Vagina (tissue), 2 donors: ENCODE data around the gene CFAP99. TPM values are rescaled to one million over a fixed set of nuclear protein-coding genes. Genes with fewer than 3 reads are reported as not detected.

Source experiments
- DNase-seq, 2 donors: peaks; one replicate each; pipeline ENCODE4 v3.0.0-alpha.2; 2017; ENCODE audit errors: extremely low spot score in 2 of 2
- H3K27ac ChIP-seq: fragments of 200-600 bp; sonication (generic); one replicate; pipeline ENCODE4 v1.5.1; 2019
- H3K27me3 ChIP-seq: fragments of 200-600 bp; sonication (generic); one replicate; pipeline ENCODE4 v1.5.1; 2019
- H3K36me3 ChIP-seq, 2 donors: fragments of 200-600 bp; sonication (generic); one replicate each; pipeline ENCODE4 v1.5.1; 2017 to 2019
- H3K4me1 ChIP-seq: fragments of 200-600 bp; sonication (generic); one replicate; pipeline ENCODE4 v1.5.1; 2019
- H3K4me3 ChIP-seq, 2 donors: fragments of 200-600 bp; sonication (generic); 1 replicate in 1 of 2; 2 replicates in 1 of 2; pipeline ENCODE4 v1.5.1; 2016 to 2019
- H3K9me3 ChIP-seq: fragments of 200-600 bp; sonication (generic); one replicate; pipeline ENCODE4 v1.5.1; 2019
- CTCF ChIP-seq, 3 experiments: fragments of 450-650 bp in 2 of 3; fragments of 200-600 bp in 1 of 3; sonication (generic) in 1 of 3; IDR thresholded peaks; one replicate each; pipeline ENCODE4 v1.5.1; 2017 to 2019; ENCODE audit warnings: antibody characterized with exemption in 3 of 3, mild to moderate bottlenecking in 2 of 3, moderate library complexity in 2 of 3
- POLR2A ChIP-seq, 2 donors: fragments of 450-650 bp; IDR thresholded peaks; one replicate each; pipeline ENCODE4 v1.6.1; 2017; ENCODE audit warnings: antibody characterized with exemption in 2 of 2, mild to moderate bottlenecking in 2 of 2, moderate library complexity in 2 of 2
- POLR2AphosphoS5 ChIP-seq, 2 donors: sonication (generic); formaldehyde crosslinking; IDR thresholded peaks; one replicate each; pipeline ENCODE4 v1.9.0; 2017; ENCODE audit warnings: antibody characterized with exemption in 2 of 2, mild to moderate bottlenecking in 2 of 2, low read depth in 1 of 2; ENCODE audit not compliant: insufficient read depth in 1 of 2
- intact Hi-C: fragments of 100-400 bp; cut with DNase I; formaldehyde crosslinking; loops from one replicate; pipeline ENCODE4 v1.15.1; 2023
- total RNA-seq: library from RNA; depleted of rRNA; stranded (reverse); fragments of >200 nt; gene quantifications from one replicate; pipeline ENCODE4 v1.2.3, GENCODE V29; 2016

CFAP99 gene
- total RNA-seq, 1 donor from 2014 or later: not detected

DNA sequence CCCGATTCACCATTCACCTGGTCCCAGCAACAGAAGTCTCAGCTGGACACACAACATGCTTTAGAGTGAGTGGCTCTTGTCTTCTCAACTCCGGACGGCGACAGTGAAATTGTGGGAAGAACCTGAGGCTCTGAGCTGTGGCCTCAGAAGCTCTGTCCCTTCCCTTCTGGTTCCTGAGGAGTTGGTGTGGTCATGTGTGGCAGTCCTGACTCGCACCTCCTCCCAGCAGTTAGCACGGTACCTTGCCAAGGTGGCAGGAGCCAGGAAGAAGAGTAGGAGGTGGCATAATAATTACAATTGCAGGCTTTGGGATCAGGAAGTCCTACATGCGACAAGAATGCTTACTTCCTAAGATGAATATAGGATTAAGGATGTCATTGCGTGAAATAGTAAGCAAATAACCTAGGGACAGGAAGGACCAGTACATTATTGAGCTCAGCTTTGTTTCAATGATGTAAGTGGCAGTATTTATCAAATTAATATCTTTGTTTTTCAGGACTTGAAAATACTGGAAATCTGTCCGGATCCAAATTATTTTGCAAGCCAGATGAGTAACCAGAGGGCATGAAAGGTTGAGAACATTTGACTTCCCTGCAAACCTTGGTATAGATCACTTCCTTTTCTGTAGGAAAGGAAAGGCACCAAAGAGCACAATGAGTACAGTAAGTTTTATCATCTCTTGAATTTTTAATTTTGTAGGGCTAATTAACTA lies 71.2 kb downstream of the CFAP99 start:
- H3K27ac ChIP-seq: no peak overlapping the region
- no peaks in the 10 kb centered on the region for H3K9me3 ChIP-seq
- TF ChIP-seq POLR2AphosphoS5 (IDR thresholded peaks at IDR 0.05; ENCODE audit: insufficient read depth in 1 of 2, low read depth in 1 of 2): no peak
- TF ChIP-seq POLR2A (IDR thresholded peaks at IDR 0.05): no peak
- TF ChIP-seq CTCF (IDR thresholded peaks at IDR 0.05): no peak
- H3K4me1 ChIP-seq: peaks cover 47% of the 10 kb centered on the region
- peaks cover 0 to 28% of the 10 kb centered on the region in 2 donors for H3K36me3 ChIP-seq
- intact Hi-C loops: no loop called here
- no peaks in the 10 kb centered on the region for H3K27me3 ChIP-seq
- H3K4me3 ChIP-seq: no peak overlapping the region
- DNase-seq: no peak

GRCh38 chr4:2492970-2493369 lies 74.2 kb downstream of the CFAP99 start:
- no peaks in the 10 kb centered on the region for H3K9me3 ChIP-seq
- no peak overlapping the region for H3K27ac ChIP-seq
- H3K4me1 ChIP-seq: peaks cover 18% of the 10 kb centered on the region
- peaks cover 0 to 50% of the 10 kb centered on the region in 2 donors for H3K36me3 ChIP-seq
- intact Hi-C loops: no loop called here
- TF ChIP-seq POLR2A (IDR thresholded peaks at IDR 0.05): no peak
- no peaks in the 10 kb centered on the region for H3K27me3 ChIP-seq
- no peak overlapping the region for H3K4me3 ChIP-seq
- DNase-seq: no peak

- Histone ChIP-seq H3K36me3 (peaks cover 0 to 70% of the 10 kb centered on the region in 2 donors), H3K27me3 (no peaks in the 10 kb centered on the region), H3K27ac (no peak overlapping the region), H3K9me3 (no peaks in the 10 kb centered on the region), H3K4me3 (no peak overlapping the region), H3K4me1 (peaks cover 9% of the 10 kb centered on the region)
- no peak for DNase-seq
- TF ChIP-seq POLR2A (IDR thresholded peaks at IDR 0.05) (no peak), POLR2AphosphoS5 (IDR thresholded peaks at IDR 0.05; ENCODE audit: insufficient read depth in 1 of 2, low read depth in 1 of 2) (no peak), CTCF (IDR thresholded peaks at IDR 0.05) (no peak)
- intact Hi-C loops: no loop called here
Observed at GRCh38 chr4:2494992-2495391, 76.2 kb downstream of the CFAP99 start.

DNA sequence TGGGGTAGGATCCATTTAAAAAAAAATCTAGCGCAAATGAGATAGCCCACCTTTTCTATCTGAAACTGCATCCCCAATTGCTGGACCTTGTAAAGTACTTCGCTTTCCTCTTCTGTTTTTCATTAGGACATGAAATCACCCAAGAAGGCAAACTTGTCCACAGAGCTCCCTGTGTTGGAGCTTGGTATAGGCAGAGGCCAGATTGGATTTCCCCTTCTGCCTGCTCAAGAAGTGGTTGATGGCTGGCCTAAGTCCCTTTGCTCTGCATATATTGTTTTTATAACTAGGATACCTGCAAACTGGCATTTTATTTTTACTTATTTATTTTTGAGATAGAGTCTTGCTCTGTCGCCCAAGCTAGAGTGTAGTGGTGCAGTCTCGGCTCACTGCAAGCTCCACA lies 78.6 kb downstream of the CFAP99 start:
- no peak overlapping the region for H3K27ac ChIP-seq
- no peak for DNase-seq

DNA sequence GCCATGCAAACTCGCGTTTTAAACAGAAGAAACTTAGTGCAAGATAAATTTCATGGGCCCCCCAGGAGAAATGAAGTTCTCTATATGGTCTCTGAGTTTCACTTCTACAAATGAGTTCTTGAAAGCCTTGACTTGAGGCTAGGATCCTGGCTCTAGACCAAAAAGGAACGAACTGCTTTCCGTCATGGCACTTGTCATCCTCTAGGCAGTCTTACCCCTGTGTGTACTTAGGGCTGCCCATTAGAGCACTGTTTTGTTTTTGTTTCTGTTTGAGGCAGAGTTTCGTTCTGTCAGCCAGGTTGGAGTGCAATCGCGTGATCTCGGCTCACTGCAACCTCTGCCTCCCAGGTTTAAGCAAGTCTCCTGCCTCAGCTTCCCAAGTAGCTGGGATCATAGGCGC lies 79.2 kb downstream of the CFAP99 start:
- Histone ChIP-seq H3K4me1 (no peaks in the 10 kb centered on the region), H3K9me3 (no peaks in the 10 kb centered on the region), H3K4me3 (no peak overlapping the region), H3K36me3 (peaks cover 0 to 63% of the 10 kb centered on the region in 2 donors), H3K27ac (no peak overlapping the region), H3K27me3 (no peaks in the 10 kb centered on the region)
- intact Hi-C loops: no loop called here
- TF ChIP-seq POLR2AphosphoS5 (IDR thresholded peaks at IDR 0.05; ENCODE audit: insufficient read depth in 1 of 2, low read depth in 1 of 2): no peak
- no peak for TF ChIP-seq CTCF (IDR thresholded peaks at IDR 0.05)
- no peak for TF ChIP-seq POLR2A (IDR thresholded peaks at IDR 0.05)
- DNase-seq: no peak

More for the DNA sequence above, 78.6 kb downstream of the CFAP99 start:
- intact Hi-C loops: no loop called here
- Histone ChIP-seq H3K4me3 (no peak overlapping the region), H3K27me3 (no peaks in the 10 kb centered on the region), H3K36me3 (peaks cover 0 to 68% of the 10 kb centered on the region in 2 donors), H3K9me3 (no peaks in the 10 kb centered on the region), H3K4me1 (no peaks in the 10 kb centered on the region)
- no peak for TF ChIP-seq POLR2AphosphoS5 (IDR thresholded peaks at IDR 0.05; ENCODE audit: insufficient read depth in 1 of 2, low read depth in 1 of 2)

- H3K36me3 ChIP-seq: peaks cover 0 to 63% of the 10 kb centered on the region in 2 donors
- TF ChIP-seq CTCF (IDR thresholded peaks at IDR 0.05): no peak
- TF ChIP-seq POLR2A (IDR thresholded peaks at IDR 0.05): no peak
- TF ChIP-seq POLR2AphosphoS5 (IDR thresholded peaks at IDR 0.05; ENCODE audit: insufficient read depth in 1 of 2, low read depth in 1 of 2): no peak
- intact Hi-C loops: no loop called here
Observed at GRCh38 chr4:2500547-2500946, 81.8 kb downstream of the CFAP99 start.

More at GRCh38 chr4:2500547-2500946, 81.8 kb downstream of the CFAP99 start:
- DNase-seq: no peak
- Histone ChIP-seq H3K27ac (no peak overlapping the region), H3K4me1 (no peaks in the 10 kb centered on the region), H3K9me3 (no peaks in the 10 kb centered on the region), H3K4me3 (no peak overlapping the region), H3K27me3 (no peaks in the 10 kb centered on the region)
